HepG2 (cell line): ENCODE measurements around the gene ANO4. TPM values are rescaled to one million over a fixed set of nuclear protein-coding genes. Genes with fewer than 3 reads are reported as not detected.

ENCODE experiments used
- ARID2 ChIP-seq: sonication (generic); formaldehyde crosslinking; IDR thresholded peaks from 2 replicates; pipeline ENCODE4 v1.8.1; 2022; ENCODE audit warnings: mild to moderate bottlenecking, missing genetic modification reagents, borderline replicate concordance
- CREB1 ChIP-seq, 2 experiments: fragments of 450-650 bp in 1 of 2; IDR thresholded peaks; 2 replicates each; pipeline ENCODE4 v1.6.1; 2016 to 2017; ENCODE audit warnings: control low read depth in 1 of 2, mild to moderate bottlenecking in 1 of 2, missing compliant biosample characterization in 1 of 2, missing genetic modification characterization in 1 of 2
- MAF1 ChIP-seq: sonication (generic); formaldehyde crosslinking; IDR thresholded peaks from 2 replicates; pipeline ENCODE4 v1.5.0; 2020; ENCODE audit warnings: missing genetic modification reagents, borderline replicate concordance
- PHB2 ChIP-seq: fragments of 450-650 bp; IDR thresholded peaks from 2 replicates; pipeline ENCODE4 v1.6.1; 2018; ENCODE audit not compliant: partially characterized antibody
- ZNF234 ChIP-seq: sonication (generic); formaldehyde crosslinking; conservative IDR thresholded peaks from 2 replicates; pipeline ENCODE4 v1.5.1; 2020; ENCODE audit warnings: mild to moderate bottlenecking, missing genetic modification reagents
- polyA plus RNA-seq, 8 experiments: library from polyadenylated mRNA; depleted of rRNA in 3 of 8; stranded (reverse) in 7 of 8; unstranded in 1 of 8; fragments of >200 nt; fragmentation: Illumina TruSeq in 4 of 8; extraction: Trizol in 4 of 8; gene quantifications; 2 replicates each; pipeline versions ENCODE4 v1.2.1 to v1.2.3, GENCODE V29; 2011 to 2016; ENCODE audit warnings: low read depth in 4 of 8, missing spikeins in 1 of 8, mixed read lengths in 1 of 8; ENCODE audit not compliant: insufficient read depth in 1 of 8
- total RNA-seq, 5 experiments: library from RNA; depleted of rRNA; stranded (reverse); fragments of >200 nt; fragmentation: Illumina TruSeq; extraction: Trizol; gene quantifications; 2 replicates each; pipeline ENCODE4 v1.2.3, GENCODE V29; 2016; ENCODE audit warnings: low read depth in 1 of 5
- TF ChIP-seq, protein P1 (sequence below): sonication (generic); formaldehyde crosslinking; IDR thresholded peaks from 2 replicates; pipeline ENCODE4 v1.4.0; 2020; ENCODE audit warnings: missing genetic modification reagents
- TF ChIP-seq, protein P2 (sequence below): sonication (generic); formaldehyde crosslinking; IDR thresholded peaks from 2 replicates; pipeline ENCODE4 v1.4.0; 2020; ENCODE audit warnings: missing genetic modification reagents, borderline replicate concordance
- TF ChIP-seq, protein P3 (sequence below): sonication (generic); formaldehyde crosslinking; IDR thresholded peaks from 2 replicates; pipeline ENCODE4 v1.4.0; 2020; ENCODE audit warnings: missing genetic modification reagents
- TF ChIP-seq, protein P4 (sequence below), 2 experiments: sonication (generic) in 1 of 2; formaldehyde crosslinking in 1 of 2; IDR thresholded peaks; 2 replicates each; pipeline versions ENCODE4 v1.5.1 to v1.6.1; 2011 to 2020; ENCODE audit warnings: borderline replicate concordance in 1 of 2, low read depth in 1 of 2, low read length in 1 of 2, mild to moderate bottlenecking in 1 of 2, missing genetic modification reagents in 1 of 2, moderate library complexity in 1 of 2
- TF ChIP-seq, protein P5 (sequence below): sonication (generic); formaldehyde crosslinking; conservative IDR thresholded peaks from 2 replicates; pipeline ENCODE4 v1.8.1; 2023; ENCODE audit warnings: missing genetic modification reagents

ANO4 gene
- total and polyA plus RNA-seq, 2 of the 13 experiments (the other 11 are each of a cell fraction or from before 2014, with no cell fraction given) = not detected

DNA sequence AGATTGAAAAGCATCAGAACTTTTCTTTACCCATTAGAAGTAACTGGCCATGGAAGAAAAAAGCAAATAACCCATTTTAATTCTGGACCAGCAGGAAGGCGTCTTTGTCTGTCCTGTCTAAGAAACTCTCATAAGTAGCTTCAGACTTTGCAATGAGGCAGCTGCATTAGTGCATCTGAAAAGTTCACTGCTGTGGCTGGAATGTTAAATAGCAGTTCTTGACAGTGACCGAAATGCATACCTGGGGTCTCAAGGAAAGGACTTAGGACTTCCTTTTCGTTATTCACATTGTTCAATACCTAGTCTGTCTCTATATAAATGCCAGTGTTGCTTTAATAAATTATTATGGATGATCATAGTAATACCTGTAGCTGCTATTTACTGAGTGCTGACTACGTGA is 125.9 kb downstream of the ANO4 start (continued):
- TF ChIP-seq, protein P1, sequence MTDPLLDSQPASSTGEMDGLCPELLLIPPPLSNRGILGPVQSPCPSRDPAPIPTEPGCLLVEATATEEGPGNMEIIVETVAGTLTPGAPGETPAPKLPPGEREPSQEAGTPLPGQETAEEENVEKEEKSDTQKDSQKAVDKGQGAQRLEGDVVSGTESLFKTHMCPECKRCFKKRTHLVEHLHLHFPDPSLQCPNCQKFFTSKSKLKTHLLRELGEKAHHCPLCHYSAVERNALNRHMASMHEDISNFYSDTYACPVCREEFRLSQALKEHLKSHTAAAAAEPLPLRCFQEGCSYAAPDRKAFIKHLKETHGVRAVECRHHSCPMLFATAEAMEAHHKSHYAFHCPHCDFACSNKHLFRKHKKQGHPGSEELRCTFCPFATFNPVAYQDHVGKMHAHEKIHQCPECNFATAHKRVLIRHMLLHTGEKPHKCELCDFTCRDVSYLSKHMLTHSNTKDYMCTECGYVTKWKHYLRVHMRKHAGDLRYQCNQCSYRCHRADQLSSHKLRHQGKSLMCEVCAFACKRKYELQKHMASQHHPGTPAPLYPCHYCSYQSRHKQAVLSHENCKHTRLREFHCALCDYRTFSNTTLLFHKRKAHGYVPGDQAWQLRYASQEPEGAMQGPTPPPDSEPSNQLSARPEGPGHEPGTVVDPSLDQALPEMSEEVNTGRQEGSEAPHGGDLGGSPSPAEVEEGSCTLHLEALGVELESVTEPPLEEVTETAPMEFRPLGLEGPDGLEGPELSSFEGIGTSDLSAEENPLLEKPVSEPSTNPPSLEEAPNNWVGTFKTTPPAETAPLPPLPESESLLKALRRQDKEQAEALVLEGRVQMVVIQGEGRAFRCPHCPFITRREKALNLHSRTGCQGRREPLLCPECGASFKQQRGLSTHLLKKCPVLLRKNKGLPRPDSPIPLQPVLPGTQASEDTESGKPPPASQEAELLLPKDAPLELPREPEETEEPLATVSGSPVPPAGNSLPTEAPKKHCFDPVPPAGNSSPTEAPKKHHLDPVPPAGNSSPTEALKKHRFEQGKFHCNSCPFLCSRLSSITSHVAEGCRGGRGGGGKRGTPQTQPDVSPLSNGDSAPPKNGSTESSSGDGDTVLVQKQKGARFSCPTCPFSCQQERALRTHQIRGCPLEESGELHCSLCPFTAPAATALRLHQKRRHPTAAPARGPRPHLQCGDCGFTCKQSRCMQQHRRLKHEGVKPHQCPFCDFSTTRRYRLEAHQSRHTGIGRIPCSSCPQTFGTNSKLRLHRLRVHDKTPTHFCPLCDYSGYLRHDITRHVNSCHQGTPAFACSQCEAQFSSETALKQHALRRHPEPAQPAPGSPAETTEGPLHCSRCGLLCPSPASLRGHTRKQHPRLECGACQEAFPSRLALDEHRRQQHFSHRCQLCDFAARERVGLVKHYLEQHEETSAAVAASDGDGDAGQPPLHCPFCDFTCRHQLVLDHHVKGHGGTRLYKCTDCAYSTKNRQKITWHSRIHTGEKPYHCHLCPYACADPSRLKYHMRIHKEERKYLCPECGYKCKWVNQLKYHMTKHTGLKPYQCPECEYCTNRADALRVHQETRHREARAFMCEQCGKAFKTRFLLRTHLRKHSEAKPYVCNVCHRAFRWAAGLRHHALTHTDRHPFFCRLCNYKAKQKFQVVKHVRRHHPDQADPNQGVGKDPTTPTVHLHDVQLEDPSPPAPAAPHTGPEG = no peak
- TF ChIP-seq, protein P2, sequence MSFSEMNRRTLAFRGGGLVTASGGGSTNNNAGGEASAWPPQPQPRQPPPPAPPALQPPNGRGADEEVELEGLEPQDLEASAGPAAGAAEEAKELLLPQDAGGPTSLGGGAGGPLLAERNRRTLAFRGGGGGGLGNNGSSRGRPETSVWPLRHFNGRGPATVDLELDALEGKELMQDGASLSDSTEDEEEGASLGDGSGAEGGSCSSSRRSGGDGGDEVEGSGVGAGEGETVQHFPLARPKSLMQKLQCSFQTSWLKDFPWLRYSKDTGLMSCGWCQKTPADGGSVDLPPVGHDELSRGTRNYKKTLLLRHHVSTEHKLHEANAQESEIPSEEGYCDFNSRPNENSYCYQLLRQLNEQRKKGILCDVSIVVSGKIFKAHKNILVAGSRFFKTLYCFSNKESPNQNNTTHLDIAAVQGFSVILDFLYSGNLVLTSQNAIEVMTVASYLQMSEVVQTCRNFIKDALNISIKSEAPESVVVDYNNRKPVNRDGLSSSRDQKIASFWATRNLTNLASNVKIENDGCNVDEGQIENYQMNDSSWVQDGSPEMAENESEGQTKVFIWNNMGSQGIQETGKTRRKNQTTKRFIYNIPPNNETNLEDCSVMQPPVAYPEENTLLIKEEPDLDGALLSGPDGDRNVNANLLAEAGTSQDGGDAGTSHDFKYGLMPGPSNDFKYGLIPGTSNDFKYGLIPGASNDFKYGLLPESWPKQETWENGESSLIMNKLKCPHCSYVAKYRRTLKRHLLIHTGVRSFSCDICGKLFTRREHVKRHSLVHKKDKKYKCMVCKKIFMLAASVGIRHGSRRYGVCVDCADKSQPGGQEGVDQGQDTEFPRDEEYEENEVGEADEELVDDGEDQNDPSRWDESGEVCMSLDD (CRISPR knock-in tag) = no peak
- TF ChIP-seq CREB1 (IDR thresholded peaks at IDR 0.05) = no peak
- no peak for TF ChIP-seq CREB1 (CRISPR knock-in tag; IDR thresholded peaks at IDR 0.05)
- TF ChIP-seq, protein P3, sequence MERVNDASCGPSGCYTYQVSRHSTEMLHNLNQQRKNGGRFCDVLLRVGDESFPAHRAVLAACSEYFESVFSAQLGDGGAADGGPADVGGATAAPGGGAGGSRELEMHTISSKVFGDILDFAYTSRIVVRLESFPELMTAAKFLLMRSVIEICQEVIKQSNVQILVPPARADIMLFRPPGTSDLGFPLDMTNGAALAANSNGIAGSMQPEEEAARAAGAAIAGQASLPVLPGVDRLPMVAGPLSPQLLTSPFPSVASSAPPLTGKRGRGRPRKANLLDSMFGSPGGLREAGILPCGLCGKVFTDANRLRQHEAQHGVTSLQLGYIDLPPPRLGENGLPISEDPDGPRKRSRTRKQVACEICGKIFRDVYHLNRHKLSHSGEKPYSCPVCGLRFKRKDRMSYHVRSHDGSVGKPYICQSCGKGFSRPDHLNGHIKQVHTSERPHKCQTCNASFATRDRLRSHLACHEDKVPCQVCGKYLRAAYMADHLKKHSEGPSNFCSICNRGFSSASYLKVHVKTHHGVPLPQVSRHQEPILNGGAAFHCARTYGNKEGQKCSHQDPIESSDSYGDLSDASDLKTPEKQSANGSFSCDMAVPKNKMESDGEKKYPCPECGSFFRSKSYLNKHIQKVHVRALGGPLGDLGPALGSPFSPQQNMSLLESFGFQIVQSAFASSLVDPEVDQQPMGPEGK (CRISPR knock-in tag) = no peak
- no peak for TF ChIP-seq MAF1 (CRISPR knock-in tag)
- TF ChIP-seq ARID2 (CRISPR knock-in tag) = no peak
- TF ChIP-seq, protein P4, sequence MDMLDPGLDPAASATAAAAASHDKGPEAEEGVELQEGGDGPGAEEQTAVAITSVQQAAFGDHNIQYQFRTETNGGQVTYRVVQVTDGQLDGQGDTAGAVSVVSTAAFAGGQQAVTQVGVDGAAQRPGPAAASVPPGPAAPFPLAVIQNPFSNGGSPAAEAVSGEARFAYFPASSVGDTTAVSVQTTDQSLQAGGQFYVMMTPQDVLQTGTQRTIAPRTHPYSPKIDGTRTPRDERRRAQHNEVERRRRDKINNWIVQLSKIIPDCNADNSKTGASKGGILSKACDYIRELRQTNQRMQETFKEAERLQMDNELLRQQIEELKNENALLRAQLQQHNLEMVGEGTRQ (IDR thresholded peaks at IDR 0.05; ENCODE audit: low read depth, low read length) = no peak
- TF ChIP-seq, protein P4 (CRISPR knock-in tag; IDR thresholded peaks at IDR 0.05; ENCODE audit: borderline replicate concordance) = no peak
- TF ChIP-seq, protein P5, sequence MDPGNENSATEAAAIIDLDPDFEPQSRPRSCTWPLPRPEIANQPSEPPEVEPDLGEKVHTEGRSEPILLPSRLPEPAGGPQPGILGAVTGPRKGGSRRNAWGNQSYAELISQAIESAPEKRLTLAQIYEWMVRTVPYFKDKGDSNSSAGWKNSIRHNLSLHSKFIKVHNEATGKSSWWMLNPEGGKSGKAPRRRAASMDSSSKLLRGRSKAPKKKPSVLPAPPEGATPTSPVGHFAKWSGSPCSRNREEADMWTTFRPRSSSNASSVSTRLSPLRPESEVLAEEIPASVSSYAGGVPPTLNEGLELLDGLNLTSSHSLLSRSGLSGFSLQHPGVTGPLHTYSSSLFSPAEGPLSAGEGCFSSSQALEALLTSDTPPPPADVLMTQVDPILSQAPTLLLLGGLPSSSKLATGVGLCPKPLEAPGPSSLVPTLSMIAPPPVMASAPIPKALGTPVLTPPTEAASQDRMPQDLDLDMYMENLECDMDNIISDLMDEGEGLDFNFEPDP (CRISPR knock-in tag) = no peak
- no peak for TF ChIP-seq PHB2
- no peak for TF ChIP-seq ZNF234 (CRISPR knock-in tag)
